ENCODE data around the gene LNPEP.

- TF ChIP-seq CTCF (IDR thresholded peaks at IDR 0.05; ENCODE audit: insufficient read depth, low read depth, low read length) (no peak), EZH2 (IDR thresholded peaks at IDR 0.05; ENCODE audit: insufficient read depth, low read length) (no peak)
Observed at GRCh38 chr5:96896276-96896675, 39.6 kb upstream of the LNPEP start.

All from astrocyte (in vitro differentiated cells and primary cell).